Measurements from ENCODE around the gene SNAI3.

DNA sequence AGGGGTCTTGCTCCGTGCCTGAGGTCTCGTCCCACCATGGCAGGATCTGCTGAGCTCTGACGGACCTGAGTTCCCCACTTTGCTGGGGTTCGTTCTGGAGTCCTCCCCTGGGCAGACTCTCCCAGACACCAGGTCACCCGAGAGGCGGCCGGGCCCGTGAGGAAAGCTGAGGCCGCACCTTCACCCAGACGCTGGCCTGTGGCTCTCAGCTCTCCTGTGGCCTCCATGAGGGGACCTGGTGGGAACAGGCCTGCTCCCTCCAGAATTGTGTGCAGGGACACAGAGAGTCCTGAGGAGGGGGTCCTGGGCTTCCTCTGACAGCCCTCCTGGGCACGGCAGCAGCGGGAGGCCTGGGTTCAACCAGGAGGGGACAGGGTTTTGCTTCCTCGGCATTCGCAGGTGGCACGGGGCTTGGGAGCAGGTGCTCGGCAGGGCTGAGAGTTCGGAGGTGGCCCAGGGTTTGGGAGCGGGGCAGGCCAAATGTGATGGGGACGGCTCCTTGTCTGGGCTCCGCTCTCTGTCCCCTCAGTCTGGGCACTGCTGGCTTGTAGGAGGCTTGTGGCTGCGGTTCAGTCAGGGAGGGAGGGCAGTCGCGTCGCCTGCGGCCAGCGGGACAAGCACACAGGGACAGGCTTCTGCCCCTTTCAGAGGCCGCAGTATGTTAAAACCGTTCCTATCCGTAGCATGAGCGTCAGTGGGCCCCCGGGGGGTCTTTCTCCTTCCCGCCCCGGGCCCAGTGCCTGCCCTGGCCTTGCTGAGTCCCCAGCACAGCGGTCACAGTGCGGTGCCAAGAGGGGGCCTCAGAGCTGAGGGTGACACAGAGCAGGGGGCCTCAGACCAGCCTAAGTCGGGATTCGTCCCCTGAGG, 8.1 kb upstream of the SNAI3 start:
- TF ChIP-seq, protein P1, sequence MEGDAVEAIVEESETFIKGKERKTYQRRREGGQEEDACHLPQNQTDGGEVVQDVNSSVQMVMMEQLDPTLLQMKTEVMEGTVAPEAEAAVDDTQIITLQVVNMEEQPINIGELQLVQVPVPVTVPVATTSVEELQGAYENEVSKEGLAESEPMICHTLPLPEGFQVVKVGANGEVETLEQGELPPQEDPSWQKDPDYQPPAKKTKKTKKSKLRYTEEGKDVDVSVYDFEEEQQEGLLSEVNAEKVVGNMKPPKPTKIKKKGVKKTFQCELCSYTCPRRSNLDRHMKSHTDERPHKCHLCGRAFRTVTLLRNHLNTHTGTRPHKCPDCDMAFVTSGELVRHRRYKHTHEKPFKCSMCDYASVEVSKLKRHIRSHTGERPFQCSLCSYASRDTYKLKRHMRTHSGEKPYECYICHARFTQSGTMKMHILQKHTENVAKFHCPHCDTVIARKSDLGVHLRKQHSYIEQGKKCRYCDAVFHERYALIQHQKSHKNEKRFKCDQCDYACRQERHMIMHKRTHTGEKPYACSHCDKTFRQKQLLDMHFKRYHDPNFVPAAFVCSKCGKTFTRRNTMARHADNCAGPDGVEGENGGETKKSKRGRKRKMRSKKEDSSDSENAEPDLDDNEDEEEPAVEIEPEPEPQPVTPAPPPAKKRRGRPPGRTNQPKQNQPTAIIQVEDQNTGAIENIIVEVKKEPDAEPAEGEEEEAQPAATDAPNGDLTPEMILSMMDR (IDR thresholded peaks at IDR 0.05 in 8 of 11, conservative IDR thresholded peaks at IDR 0.05 in 3 of 11), result no peak
- TF ChIP-seq POLR2AphosphoS5 (IDR thresholded peaks at IDR 0.05) (no peak), POLR2A (IDR thresholded peaks at IDR 0.05) (no peak)

All from spleen (tissue), 7 donors.